ENCODE results near the gene SPRR2A. TPM values are rescaled to one million over a fixed set of nuclear protein-coding genes. Genes with fewer than 3 reads are reported as not detected.

Gene SPRR2A
- total RNA-seq, 1 donor: not detected

DNA sequence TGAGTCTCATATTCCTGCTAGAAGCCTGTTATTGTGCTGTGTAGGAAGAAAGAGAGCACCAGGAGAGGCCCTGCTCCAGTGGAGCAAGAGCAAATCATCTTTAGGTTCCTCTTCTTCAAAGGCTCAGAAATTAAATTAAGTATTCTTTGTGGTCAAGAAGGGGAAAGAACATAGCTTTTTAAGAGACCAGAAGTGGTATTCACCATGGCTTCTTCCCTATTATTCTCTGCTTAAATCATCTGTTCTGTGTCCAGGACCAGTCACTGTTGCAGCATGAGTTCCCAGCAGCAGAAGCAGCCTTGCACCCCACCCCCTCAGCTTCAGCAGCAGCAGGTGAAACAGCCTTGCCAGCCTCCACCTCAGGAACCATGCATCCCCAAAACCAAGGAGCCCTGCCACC lies 25.2 kb downstream of the SPRR2A start:
- TF ChIP-seq, protein P1, sequence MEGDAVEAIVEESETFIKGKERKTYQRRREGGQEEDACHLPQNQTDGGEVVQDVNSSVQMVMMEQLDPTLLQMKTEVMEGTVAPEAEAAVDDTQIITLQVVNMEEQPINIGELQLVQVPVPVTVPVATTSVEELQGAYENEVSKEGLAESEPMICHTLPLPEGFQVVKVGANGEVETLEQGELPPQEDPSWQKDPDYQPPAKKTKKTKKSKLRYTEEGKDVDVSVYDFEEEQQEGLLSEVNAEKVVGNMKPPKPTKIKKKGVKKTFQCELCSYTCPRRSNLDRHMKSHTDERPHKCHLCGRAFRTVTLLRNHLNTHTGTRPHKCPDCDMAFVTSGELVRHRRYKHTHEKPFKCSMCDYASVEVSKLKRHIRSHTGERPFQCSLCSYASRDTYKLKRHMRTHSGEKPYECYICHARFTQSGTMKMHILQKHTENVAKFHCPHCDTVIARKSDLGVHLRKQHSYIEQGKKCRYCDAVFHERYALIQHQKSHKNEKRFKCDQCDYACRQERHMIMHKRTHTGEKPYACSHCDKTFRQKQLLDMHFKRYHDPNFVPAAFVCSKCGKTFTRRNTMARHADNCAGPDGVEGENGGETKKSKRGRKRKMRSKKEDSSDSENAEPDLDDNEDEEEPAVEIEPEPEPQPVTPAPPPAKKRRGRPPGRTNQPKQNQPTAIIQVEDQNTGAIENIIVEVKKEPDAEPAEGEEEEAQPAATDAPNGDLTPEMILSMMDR (IDR thresholded peaks at IDR 0.05; ENCODE audit: extremely low read depth, low read depth, low read length): no peak
- no peak overlapping the region for H3K27ac ChIP-seq (ENCODE audit: low read depth, low read length)
- H3K4me1 ChIP-seq (ENCODE audit: insufficient read depth, low read length): no peaks in the 10 kb centered on the region
- H2AFZ ChIP-seq (ENCODE audit: low read length): no peak overlapping the region
- H3K27me3 ChIP-seq (ENCODE audit: insufficient read depth, low read length): no peaks in the 10 kb centered on the region
- no peaks in the 10 kb centered on the region for H3K9me3 ChIP-seq (ENCODE audit: low read depth, low read length)
- no peak for DNase-seq (ENCODE audit: insufficient read length, low spot score, missing footprints)
- no peaks in the 10 kb centered on the region for H3K79me2 ChIP-seq (ENCODE audit: insufficient read depth, low read length)
- no peak overlapping the region for H3K4me2 ChIP-seq (ENCODE audit: insufficient read depth, low read length)
- H3K36me3 ChIP-seq (ENCODE audit: insufficient read depth, low read length): no peaks in the 10 kb centered on the region
- H3K4me3 ChIP-seq (ENCODE audit: insufficient read depth, low read length): no peak overlapping the region
- H4K20me1 ChIP-seq (ENCODE audit: insufficient read depth, low read length): no peaks in the 10 kb centered on the region

DNA sequence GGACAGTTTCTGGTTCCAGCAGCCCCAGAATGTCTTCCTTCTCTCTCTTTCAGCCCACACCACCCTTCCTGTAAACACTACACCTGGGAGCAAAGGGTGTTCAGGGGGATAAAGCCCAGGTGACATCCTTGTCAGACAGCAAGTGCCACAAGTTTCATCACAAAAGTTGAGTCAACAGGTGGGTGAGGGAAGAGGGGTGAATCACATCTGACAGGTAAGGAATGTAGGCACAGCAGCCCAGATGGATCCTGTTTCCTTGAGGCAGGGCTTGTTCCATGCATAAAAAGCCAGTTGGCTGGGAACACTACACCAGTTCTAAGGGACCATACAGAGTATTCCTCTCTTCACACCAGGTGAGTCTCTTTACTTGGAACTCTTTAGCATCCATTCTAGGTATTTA lies 26.4 kb downstream of the SPRR2A start, which contains the start of gene SPRR1B:
Gene SPRR1B, plus strand, starts transcription at position 309 of the 400 bp plus-strand sequence. CDS start 1,143 bp downstream, outside the sequence.
- no peaks in the 10 kb centered on the region for H4K20me1 ChIP-seq (ENCODE audit: insufficient read depth, low read length)
- no peaks in the 10 kb centered on the region for H3K4me1 ChIP-seq (ENCODE audit: insufficient read depth, low read length)
- H3K36me3 ChIP-seq (ENCODE audit: insufficient read depth, low read length): no peaks in the 10 kb centered on the region
- no peaks in the 10 kb centered on the region for H3K9me3 ChIP-seq (ENCODE audit: low read depth, low read length)
- no peaks in the 10 kb centered on the region for H3K79me2 ChIP-seq (ENCODE audit: insufficient read depth, low read length)
- H3K4me2 ChIP-seq (ENCODE audit: insufficient read depth, low read length): no peak within 1 kb of the TSS
- no peak within 1 kb of the TSS for H2AFZ ChIP-seq (ENCODE audit: low read length)
- no peak within 1 kb of the TSS for H3K4me3 ChIP-seq (ENCODE audit: insufficient read depth, low read length)
- H3K27me3 ChIP-seq (ENCODE audit: insufficient read depth, low read length): no peaks in the 10 kb centered on the region
- DNase-seq (ENCODE audit: insufficient read length, low spot score, missing footprints): no peak
- no peak within 1 kb of the TSS for H3K27ac ChIP-seq (ENCODE audit: low read depth, low read length)
- TF ChIP-seq, protein P1 (IDR thresholded peaks at IDR 0.05; ENCODE audit: extremely low read depth, low read depth, low read length): no peak

DNA sequence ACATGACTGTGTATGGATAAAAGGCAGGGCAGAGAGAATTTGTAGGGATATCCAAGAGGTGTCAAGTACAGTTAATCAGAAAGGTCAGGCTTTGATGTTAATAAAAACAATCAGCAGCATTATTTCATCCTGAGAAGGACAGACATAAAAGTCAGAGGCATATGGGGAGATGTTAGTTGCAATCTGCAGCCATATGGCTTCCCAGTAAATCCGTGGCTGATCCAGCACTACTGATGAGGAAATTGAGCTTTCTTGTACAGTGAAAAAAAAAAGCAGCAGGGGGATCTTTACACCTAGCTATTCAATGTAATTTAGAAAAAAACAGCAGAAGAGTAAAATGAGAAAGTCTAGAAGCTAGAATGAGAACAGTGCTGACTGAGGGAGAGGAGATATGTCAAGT lies 28.5 kb downstream of the SPRR2A start:
- H3K36me3 ChIP-seq (ENCODE audit: insufficient read depth, low read length): no peaks in the 10 kb centered on the region
- no peak overlapping the region for H2AFZ ChIP-seq (ENCODE audit: low read length)
- H3K27me3 ChIP-seq (ENCODE audit: insufficient read depth, low read length): no peaks in the 10 kb centered on the region
- H3K4me2 ChIP-seq (ENCODE audit: insufficient read depth, low read length): no peak overlapping the region
- DNase-seq (ENCODE audit: insufficient read length, low spot score, missing footprints): no peak
- no peak overlapping the region for H3K27ac ChIP-seq (ENCODE audit: low read depth, low read length)
- no peaks in the 10 kb centered on the region for H3K79me2 ChIP-seq (ENCODE audit: insufficient read depth, low read length)
- no peaks in the 10 kb centered on the region for H3K4me1 ChIP-seq (ENCODE audit: insufficient read depth, low read length)
- H4K20me1 ChIP-seq (ENCODE audit: insufficient read depth, low read length): no peaks in the 10 kb centered on the region
- no peak overlapping the region for H3K4me3 ChIP-seq (ENCODE audit: insufficient read depth, low read length)
- H3K9me3 ChIP-seq (ENCODE audit: low read depth, low read length): no peaks in the 10 kb centered on the region
- TF ChIP-seq, protein P1 (IDR thresholded peaks at IDR 0.05; ENCODE audit: extremely low read depth, low read depth, low read length): no peak

DNA sequence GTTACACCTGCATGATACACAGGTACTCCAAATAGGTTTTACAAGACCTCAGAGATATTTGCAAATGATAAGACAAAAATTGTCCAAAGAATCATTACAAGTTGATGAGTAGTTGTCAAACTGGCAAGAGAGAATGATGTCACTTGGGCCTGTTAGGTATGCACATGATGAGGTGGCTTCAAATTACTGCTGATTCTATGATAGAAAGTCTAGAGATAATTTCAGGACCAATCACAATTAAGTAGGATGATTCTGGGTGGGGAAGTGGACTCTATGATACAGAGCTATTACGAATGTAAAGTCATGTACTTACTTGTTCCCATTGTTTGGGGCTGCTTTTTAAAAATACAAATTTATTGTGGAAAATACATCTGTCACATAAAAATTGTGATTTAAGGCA lies 31.5 kb downstream of the SPRR2A start:
- TF ChIP-seq, protein P1 (IDR thresholded peaks at IDR 0.05; ENCODE audit: extremely low read depth, low read depth, low read length): no peak
- no peak overlapping the region for H2AFZ ChIP-seq (ENCODE audit: low read length)
- H3K9me3 ChIP-seq (ENCODE audit: low read depth, low read length): no peaks in the 10 kb centered on the region
- no peak overlapping the region for H3K4me3 ChIP-seq (ENCODE audit: insufficient read depth, low read length)
- H3K4me2 ChIP-seq (ENCODE audit: insufficient read depth, low read length): no peak overlapping the region
- H3K79me2 ChIP-seq (ENCODE audit: insufficient read depth, low read length): no peaks in the 10 kb centered on the region
- H3K27me3 ChIP-seq (ENCODE audit: insufficient read depth, low read length): no peaks in the 10 kb centered on the region
- no peaks in the 10 kb centered on the region for H3K4me1 ChIP-seq (ENCODE audit: insufficient read depth, low read length)
- no peaks in the 10 kb centered on the region for H3K36me3 ChIP-seq (ENCODE audit: insufficient read depth, low read length)
- H3K27ac ChIP-seq (ENCODE audit: low read depth, low read length): no peak overlapping the region
- DNase-seq (ENCODE audit: insufficient read length, low spot score, missing footprints): no peak
- no peaks in the 10 kb centered on the region for H4K20me1 ChIP-seq (ENCODE audit: insufficient read depth, low read length)
